HPDE6-E6E7 (cell line): ENCODE measurements around the gene DNAAF1.

Experiments used
- DNase-seq: peaks from one replicate; pipeline ENCODE4 v3.0.0; 2011; ENCODE audit warnings: missing footprints; ENCODE audit errors: extremely low spot score

The DNAAF1 gene

GRCh38 chr16:84124257-84125073 lies 20.6 kb upstream of the DNAAF1 start:
- no peak for DNase-seq

GRCh38 chr16:84131117-84131516 lies 14.0 kb upstream of the DNAAF1 start:
- DNase-seq: no peak

- DNase-seq: no peak
Observed at GRCh38 chr16:84132527-84133285, 12.4 kb upstream of the DNAAF1 start.

DNA sequence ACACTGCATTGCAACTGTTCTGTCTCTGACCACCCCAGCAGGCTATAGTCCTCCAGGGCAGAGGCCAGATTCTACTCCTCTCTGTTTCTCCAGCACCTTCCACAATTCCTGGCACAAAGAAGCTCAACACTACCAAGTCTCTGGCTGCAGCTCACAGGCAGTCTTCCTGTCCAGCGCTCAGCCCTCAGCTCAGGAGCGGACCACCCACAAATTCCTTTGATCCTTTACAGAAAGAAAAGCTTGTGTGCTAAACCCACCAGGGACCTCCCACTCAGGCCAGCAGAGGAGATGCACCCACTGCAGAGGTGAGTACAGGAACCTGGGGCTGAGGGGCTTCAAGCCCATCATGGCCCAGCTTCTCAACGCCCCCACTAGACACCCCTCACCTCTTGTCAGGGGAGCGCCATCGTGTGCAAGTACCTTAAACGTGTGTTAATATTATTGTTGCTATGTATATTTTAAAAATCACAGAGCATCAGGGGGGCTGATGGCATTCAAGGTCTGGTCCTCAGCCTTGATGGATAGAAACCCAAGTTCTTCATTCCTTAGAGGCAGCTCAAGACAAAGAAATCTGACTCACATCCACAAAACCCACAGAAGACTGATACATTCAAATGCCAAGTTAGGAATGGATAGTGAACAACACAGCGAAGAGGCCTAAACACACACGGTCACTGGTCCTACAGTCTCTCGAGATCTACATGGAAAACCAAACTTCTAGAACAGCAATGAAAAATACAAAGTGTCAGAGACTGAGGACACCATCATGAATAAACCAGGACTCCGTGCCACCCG lies 8.6 kb upstream of the DNAAF1 start:
- DNase-seq: no peak

DNA sequence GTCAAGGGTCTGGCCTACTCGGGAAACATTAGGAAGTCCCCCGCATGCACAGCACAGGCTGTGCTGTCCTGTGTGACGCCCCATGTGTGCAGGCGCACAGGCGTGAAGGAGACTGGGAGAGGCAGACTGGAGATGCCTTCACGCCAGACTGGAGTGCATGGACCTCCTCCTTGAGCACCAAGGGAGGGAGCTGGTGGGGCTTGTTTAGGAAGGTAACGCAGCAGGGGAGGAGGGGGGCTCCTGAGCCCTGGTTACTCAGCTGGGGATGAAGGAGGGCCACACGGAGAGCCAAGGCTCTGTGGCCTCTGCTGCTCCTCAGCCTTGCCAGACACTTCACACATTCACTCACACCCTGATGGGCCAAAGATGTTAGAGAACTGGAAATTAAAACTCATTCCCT lies 7.8 kb upstream of the DNAAF1 start:
- DNase-seq: no peak

DNA sequence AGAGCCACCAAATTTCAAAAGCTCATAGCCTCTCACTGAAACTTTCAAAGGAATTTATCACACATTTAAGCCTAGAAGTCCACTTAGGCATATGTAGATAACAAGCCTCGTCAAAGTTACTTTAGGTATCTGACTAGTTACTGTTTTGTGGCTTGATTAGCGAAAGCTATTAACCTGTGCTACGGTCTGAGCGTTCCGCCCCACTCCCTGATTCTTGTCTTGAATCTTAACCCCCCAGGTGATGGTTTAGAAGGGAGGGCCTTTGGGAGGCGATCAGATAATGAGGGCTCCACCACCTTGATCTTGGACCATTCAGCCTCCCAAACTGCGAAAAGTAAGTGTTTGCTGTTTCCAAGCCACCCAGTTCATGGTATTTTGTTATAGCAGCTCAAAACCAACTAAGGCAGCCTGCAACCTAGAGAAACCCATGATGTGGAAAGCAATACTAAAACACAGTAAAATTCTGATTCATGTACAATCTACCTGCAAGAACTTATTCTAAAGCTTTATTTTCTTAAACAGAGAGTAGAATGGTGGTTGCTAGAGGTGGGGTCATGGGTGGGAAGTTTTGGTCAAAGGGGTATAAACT lies 7.2 kb upstream of the DNAAF1 start:
- no peak for DNase-seq

GRCh38 chr16:84138500-84138823 lies 6.6 kb upstream of the DNAAF1 start:
- no peak for DNase-seq

DNA sequence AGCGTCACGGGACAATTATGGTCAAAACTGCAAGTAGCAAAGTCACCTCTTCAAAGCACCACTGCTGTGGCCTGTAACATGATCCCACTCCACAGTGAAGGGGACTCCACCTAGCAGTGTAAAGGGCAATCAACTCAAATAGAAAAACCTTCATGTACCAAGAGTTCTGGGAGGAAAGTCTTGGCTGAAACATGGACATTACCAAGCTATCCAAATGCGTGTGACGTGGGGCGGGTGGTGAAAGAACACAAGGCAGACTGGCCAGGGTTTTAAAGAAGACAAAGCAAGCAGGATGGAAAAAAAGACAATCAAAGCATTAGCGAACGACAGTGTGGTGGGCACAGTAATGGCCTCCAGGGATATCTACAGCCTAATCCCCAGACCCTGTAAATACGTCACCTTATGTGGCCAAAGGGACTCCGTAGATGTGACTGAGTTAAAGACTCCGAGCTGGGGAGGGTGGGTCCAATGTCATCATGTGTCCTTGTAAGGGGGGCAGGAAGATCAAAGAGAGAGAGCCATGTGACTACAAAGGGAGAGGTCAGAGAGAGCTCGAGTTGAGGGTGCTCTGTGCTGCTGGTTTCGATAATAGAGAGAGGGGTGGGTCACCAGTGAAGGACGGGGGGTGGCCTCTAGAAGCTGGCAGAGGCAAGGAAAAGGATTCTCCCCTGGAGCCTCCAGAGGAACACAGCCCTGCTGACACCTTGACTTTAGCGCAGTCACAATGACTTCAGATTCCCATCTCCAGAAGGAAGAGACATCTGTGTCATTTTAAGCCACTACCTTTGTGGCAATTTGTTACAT lies 6.1 kb upstream of the DNAAF1 start:
- DNase-seq: no peak

GRCh38 chr16:84139628-84140258 lies 5.4 kb upstream of the DNAAF1 start:
- DNase-seq: no peak

- DNase-seq: no peak
Observed at GRCh38 chr16:84141143-84141670, 3.9 kb upstream of the DNAAF1 start.

DNA sequence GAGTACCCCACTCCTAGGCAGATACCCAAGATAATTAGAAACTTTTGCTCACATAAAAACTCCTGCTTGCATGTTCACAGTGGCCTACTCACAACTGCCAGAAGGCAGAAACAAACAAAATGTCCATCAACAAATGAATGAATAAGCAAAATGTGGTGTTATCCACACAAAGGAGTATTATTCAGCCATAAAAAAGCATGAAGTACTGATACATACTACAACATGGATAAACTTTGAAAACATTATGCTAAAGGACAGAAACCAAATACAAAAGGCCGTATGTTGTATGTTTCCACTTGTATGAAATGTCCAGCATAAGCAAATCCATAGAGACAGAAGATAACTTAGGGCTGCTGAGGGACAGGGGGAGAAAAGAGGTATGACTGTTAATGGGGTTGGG lies 2.0 kb upstream of the DNAAF1 start:
- no peak for DNase-seq

DNA sequence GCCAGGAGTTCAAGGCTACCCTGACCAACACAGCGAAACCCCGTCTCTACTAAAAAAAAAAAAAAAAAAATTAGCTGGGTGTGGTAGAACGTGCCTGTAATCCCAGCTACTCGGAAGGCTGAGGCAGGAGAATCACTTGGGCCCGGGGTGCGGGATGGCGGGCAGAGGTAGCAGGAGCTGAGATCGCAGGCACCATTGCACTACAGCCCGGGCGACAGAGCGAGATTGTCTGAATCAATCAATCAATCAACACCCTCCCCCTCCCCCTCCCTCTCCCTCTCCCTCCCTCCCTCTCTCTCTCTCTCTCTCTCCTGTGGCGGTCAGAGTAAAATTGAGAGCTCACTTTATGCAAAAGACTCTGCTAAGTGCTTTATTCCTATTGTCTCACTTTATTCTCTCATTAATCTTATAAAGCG lies 1.3 kb upstream of the DNAAF1 start:
- no peak for DNase-seq

DNA sequence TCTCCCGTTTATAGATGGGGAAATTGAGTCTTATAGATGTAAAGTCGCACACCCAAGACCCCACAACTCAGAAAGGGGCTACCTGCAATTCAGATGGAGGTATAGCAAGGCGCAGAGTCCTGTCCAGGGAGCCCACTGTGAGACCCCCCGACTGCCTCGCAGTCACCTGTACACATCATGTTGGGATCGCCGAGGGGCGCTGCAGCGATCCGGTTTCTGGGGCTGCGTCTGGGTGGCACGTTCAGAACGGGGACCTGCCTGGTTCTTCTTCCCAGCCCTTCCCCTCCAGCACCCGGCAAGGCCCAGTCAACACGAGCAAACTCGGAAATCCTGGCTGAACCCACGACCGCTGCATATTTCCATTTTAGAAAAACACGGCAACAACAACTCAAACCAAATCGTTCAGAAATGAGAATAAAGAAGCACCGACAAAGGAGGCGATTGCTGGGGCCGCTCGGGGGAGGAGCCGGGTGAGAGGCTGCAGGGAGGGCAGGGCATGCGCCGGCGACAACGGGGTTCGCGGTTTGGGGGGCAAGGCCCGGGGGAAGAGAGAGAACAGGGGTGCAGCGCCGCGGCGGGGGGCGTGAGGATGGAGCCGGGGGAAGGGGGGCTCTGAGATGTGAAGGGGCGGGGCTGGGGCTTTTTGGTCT lies 774 bp upstream of the DNAAF1 start:
- no peak for DNase-seq

DNA sequence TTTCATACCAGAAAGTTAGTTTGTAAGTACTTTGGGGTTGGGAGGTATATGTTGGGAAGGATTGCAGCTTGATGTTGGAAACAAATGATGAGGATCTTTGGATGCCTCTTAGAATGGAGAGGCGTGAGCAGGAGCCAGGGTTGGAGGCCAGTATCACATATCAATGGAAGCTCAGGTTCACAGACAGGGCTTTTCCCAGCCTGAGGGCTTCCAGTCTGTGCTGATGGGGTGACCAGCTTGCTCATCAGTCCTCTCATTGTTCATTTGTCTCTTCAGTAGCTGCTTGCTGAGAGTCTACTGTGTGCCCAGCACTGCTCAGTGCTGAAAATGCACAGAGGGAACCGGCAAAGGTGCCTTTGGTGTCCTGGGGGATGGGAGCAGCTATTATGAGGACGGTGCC lies 5.8 kb downstream of the DNAAF1 start:
- DNase-seq: no peak

GRCh38 chr16:84153660-84154214 lies 8.6 kb downstream of the DNAAF1 start:
- no peak for DNase-seq

DNA sequence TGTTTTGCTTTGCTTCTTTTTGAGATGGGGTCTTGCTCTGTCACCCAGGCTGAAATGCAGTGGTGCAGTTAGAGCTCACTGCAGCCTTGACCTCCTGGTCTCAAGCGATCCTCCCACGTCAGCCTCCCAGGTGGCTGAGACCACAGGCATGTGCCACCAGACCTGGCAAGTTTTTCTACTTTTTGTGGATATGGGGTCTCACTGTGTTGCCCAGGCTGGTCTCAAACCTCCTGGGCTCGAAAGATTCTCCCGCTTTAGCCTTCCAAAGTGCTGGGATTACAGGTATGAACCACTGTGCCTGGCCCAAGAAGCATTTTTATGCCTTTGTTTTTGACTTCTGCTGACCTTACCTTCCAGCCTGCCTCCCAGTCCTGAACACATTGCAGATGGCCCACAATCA lies 10.1 kb downstream of the DNAAF1 start:
- DNase-seq: no peak

DNA sequence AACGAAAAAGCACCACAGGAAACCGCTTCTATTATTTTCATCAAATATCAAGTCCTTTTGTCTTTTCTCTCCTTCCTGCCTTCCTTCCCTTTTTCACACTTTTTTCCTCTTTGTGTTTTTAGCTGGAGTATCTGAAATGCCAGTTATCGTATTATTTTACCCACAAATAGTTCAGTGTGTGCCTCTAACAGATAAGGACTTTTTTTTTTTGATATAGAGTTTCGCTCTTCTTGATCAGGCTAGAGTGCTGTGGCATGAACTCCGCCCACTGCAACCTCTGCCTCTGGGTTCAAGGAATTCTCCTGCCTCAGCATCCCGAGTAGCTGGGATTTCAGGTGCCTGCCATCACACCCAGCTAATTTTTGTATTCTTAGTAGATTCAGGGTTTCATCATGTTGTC lies 10.7 kb downstream of the DNAAF1 start:
- DNase-seq: no peak

DNA sequence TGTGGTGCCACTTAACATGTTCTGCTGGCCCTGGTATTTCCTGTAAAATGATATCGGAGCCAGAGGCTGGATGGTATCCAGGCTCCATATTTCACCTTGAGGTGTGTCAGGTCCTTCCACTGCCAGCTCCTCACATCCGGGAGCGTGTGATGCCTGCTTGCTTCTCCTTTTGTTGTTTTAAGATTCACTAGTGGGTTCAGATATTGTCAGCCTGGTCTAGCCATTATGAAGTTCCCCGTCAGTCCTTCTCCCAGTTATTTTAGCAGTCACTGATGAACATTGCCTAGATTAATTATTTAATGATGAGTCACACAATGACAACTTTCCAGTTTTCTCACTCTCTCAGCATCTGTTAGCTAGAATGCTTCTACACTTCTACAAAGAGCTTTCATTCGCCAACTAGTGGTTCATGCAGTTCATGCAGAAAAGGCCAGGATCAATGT lies 11.3 kb downstream of the DNAAF1 start:
- DNase-seq: no peak

DNA sequence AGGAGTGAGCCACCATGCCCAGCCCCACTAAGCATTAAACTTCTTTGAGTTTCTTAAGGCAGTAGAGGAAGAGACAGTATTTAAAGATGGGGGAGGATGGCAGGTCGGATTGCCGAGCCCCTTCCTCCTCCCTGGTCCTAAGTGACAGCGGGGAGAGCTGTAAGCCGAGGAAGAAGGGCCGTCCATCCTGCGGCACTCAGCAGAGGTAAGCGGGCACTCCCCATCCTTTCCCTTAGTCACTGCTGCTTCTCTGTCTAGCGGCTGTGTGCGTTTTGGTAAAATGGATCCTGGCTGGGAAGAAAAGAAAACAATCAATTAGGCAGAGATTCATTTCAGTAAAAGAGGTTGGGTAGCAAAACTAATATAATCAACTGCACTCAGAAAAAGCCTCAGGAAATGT lies 13.9 kb downstream of the DNAAF1 start:
- no peak for DNase-seq

GRCh38 chr16:84159800-84160199 lies 14.7 kb downstream of the DNAAF1 start:
- DNase-seq: no peak
